Stimulated activated CD8-positive, alpha-beta memory T cell treated with anti-CD3 and anti-CD28 coated beads, Interleukin-7, amount 100 ng/mL, for 4 hours (primary cell): ENCODE data around the gene ALDH5A1.
"Not testable (repeated sequence)": the region's sequence is repeated elsewhere in the genome, so short reads cannot be mapped to it uniquely, and the experiment has no call there.

Source experiments
- DNase-seq, 2 donors: peaks; one replicate each; pipeline ENCODE4 v3.0.0-alpha.2; 2020; ENCODE audit warnings: low read depth in 2 of 2

The ALDH5A1 gene

GRCh38 chr6:24486065-24486464, 8.7 kb upstream of the ALDH5A1 start:
- no peak for DNase-seq

- no peak for DNase-seq
Measured at GRCh38 chr6:24489470-24489869, 5.3 kb upstream of the ALDH5A1 start, which contains the start of gene GPLD1. Gene GPLD1, minus strand, starts transcription at chr6:24489578. Its CDS starts 67 bp downstream, at chr6:24489511.

- DNase-seq, result no peak
Measured at GRCh38 chr6:24489881-24490280, 4.9 kb upstream of the ALDH5A1 start.

- DNase-seq, result no peak
Measured at GRCh38 chr6:24490948-24491347, 3.8 kb upstream of the ALDH5A1 start.

- no peak for DNase-seq
Measured at GRCh38 chr6:24492475-24492874, 2.3 kb upstream of the ALDH5A1 start.

- DNase-seq, result no peak
Measured at GRCh38 chr6:24493945-24494820, 586 bp upstream of the ALDH5A1 start.

- DNase-seq, result no peak
Measured at GRCh38 chr6:24497254-24497970, 2.6 kb downstream of the ALDH5A1 start.

GRCh38 chr6:24500683-24501082, 5.9 kb downstream of the ALDH5A1 start:
- DNase-seq, result no peak

GRCh38 chr6:24501374-24501773, 6.6 kb downstream of the ALDH5A1 start:
- DNase-seq, result no peak

- no peak for DNase-seq
Measured at GRCh38 chr6:24501914-24502313, 7.1 kb downstream of the ALDH5A1 start.

GRCh38 chr6:24504287-24504648, 9.5 kb downstream of the ALDH5A1 start:
- DNase-seq, result no peak

- no peak for DNase-seq
Measured at GRCh38 chr6:24504649-24505586, 10.1 kb downstream of the ALDH5A1 start.

- DNase-seq, result no peak
Measured at GRCh38 chr6:24506814-24507520, 12.2 kb downstream of the ALDH5A1 start.

- not testable (repeated sequence) for DNase-seq
Measured at GRCh38 chr6:24511976-24512375, 17.2 kb downstream of the ALDH5A1 start.

GRCh38 chr6:24513602-24514001, 18.8 kb downstream of the ALDH5A1 start:
- no peak for DNase-seq

GRCh38 chr6:24517659-24518543, 23.1 kb downstream of the ALDH5A1 start:
- DNase-seq, result no peak

- DNase-seq, result peak in 1 of 2 donors; percentile 8
Measured at GRCh38 chr6:24520929-24521546, 26.3 kb downstream of the ALDH5A1 start.

GRCh38 chr6:24522228-24523176, 27.7 kb downstream of the ALDH5A1 start:
- DNase-seq, result no peak

GRCh38 chr6:24524329-24524728, 29.6 kb downstream of the ALDH5A1 start:
- DNase-seq, result no peak
